Measurements from ENCODE around the gene TOMT. TPM values are rescaled to one million over a fixed set of nuclear protein-coding genes. Genes with fewer than 3 reads are reported as not detected.

Gene TOMT
- total RNA-seq, 1 experiment from 2014 or later = not detected

DNA sequence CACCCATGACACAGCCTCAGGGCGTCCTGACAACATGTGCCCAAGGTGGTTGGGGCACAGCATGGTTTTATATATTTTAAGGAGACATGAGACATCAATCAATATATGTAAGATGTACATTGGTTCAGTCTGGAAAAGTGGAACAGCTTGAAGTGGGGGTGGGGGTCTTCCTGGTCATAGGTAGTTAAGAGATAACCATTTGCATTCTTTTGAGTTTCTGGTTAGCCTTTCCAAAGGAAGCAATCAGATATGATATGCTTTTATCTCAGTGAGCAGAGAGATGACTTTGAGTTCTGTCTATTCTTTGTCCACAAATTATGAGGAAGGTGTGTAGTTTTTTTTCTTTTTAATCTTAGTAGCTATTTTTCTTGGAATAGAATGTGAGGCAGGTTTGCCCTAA is 16.9 kb downstream of the TOMT start:
- POLR2A ChIA-PET = no interaction called here
- no TSS peak for BruUV-seq (replicated peaks)
- Histone ChIP-seq H3K9me2 (ENCODE audit: insufficient read depth) (no peaks in the 10 kb centered on the region), H3K9ac (ENCODE audit: low read length) (no peak overlapping the region), H3K79me2 (ENCODE audit: insufficient read depth, low read length) (no peaks in the 10 kb centered on the region), H3K36me3 (ENCODE audit: control insufficient read depth in 1 of 2, insufficient read depth in 2 of 2, low read length in 2 of 2) (no peaks in the 10 kb centered on the region), H2AFZ (ENCODE audit: low read depth, low read length, poor library complexity, severe bottlenecking) (no peak overlapping the region), H3K4me1 (ENCODE audit: control insufficient read depth in 1 of 2, insufficient read depth in 2 of 2, low read length in 2 of 2) (no peaks in the 10 kb centered on the region), H3K4me2 (ENCODE audit: low read length) (no peak overlapping the region), H3K9me3 (ENCODE audit: control insufficient read depth in 1 of 2, insufficient read depth in 1 of 2, low read depth in 1 of 2, low read length in 2 of 2) (peaks cover 0 to 9% of the 10 kb centered on the region in 2 experiments; a peak in 2 of 4 replicates), H4K20me1 (ENCODE audit: insufficient read depth) (no peaks in the 10 kb centered on the region), H3K4me3 (replicated peaks in 1 of 2; ENCODE audit: low read depth in 1 of 2, low read length in 2 of 2) (no peak overlapping the region), H3K27ac (ENCODE audit: low read depth, low read length) (no peak overlapping the region), H3K27me3 (ENCODE audit: insufficient read depth, low read length) (no peaks in the 10 kb centered on the region)
- TF ChIP-seq POLR2A (IDR thresholded peaks at IDR 0.05; ENCODE audit: borderline replicate concordance, extremely low read depth, insufficient read depth, insufficient read length) (no peak), SIN3A (IDR thresholded peaks at IDR 0.05; ENCODE audit: low read depth) (no peak), EZH2 (IDR thresholded peaks at IDR 0.05) (no peak), SP1 (IDR thresholded peaks at IDR 0.05; ENCODE audit: low read depth) (no peak), CBX3 (IDR thresholded peaks at IDR 0.05; ENCODE audit: low read depth) (no peak), TCF7L2 (IDR thresholded peaks at IDR 0.05; ENCODE audit: borderline replicate concordance, extremely low read depth, insufficient read depth, insufficient read length) (no peak), RAD21 (IDR thresholded peaks at IDR 0.05; ENCODE audit: low read depth) (no peak), ZNF274 (IDR thresholded peaks at IDR 0.05; ENCODE audit: low read depth, low read length) (no peak), JUND (IDR thresholded peaks at IDR 0.05) (no peak)
- TF ChIP-seq, protein P1, sequence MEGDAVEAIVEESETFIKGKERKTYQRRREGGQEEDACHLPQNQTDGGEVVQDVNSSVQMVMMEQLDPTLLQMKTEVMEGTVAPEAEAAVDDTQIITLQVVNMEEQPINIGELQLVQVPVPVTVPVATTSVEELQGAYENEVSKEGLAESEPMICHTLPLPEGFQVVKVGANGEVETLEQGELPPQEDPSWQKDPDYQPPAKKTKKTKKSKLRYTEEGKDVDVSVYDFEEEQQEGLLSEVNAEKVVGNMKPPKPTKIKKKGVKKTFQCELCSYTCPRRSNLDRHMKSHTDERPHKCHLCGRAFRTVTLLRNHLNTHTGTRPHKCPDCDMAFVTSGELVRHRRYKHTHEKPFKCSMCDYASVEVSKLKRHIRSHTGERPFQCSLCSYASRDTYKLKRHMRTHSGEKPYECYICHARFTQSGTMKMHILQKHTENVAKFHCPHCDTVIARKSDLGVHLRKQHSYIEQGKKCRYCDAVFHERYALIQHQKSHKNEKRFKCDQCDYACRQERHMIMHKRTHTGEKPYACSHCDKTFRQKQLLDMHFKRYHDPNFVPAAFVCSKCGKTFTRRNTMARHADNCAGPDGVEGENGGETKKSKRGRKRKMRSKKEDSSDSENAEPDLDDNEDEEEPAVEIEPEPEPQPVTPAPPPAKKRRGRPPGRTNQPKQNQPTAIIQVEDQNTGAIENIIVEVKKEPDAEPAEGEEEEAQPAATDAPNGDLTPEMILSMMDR (IDR thresholded peaks at IDR 0.05 in 2 of 3, conservative IDR thresholded peaks at IDR 0.05 in 1 of 3; ENCODE audit: borderline replicate concordance in 1 of 3, insufficient read depth in 1 of 3, low read depth in 2 of 3, low read length in 2 of 3) = no peak
- TF ChIP-seq, protein P2, sequence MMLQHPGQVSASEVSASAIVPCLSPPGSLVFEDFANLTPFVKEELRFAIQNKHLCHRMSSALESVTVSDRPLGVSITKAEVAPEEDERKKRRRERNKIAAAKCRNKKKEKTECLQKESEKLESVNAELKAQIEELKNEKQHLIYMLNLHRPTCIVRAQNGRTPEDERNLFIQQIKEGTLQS (IDR thresholded peaks at IDR 0.05) = no peak
- ATAC-seq (no peak), DNase-seq (ENCODE audit: low read depth, low spot score) (no peak)
- RAD21 ChIA-PET (ENCODE audit: low non-redundant PET in 1 of 2, low total read pairs in 2 of 2, uncharacterized antibody in 2 of 2, unreplicated experiment in 2 of 2) = no interaction called here
- intact Hi-C loops (cut with micrococcal nuclease) = no loop called here
- CTCF ChIA-PET = interaction anchor here (1.0 kb wide), 1 partner anchor 22 kb away, joined by 3 read pairs; no protein-coding TSS in a partner anchor

All from HCT116 (cell line).